Sigmoid colon (tissue), 4 donors: Measurements from ENCODE around the gene PCDH15.

Experiments
- CTCF ChIP-seq, 4 experiments: fragments of 450-650 bp in 3 of 4; fragments of 200-600 bp in 1 of 4; IDR thresholded peaks; one replicate each; pipeline ENCODE4 v1.5.1; 2016 to 2019; ENCODE audit warnings: antibody characterized with exemption in 4 of 4, mild to moderate bottlenecking in 3 of 4, moderate library complexity in 2 of 4
- POLR2A ChIP-seq, 2 donors: fragments of 450-650 bp; IDR thresholded peaks; one replicate each; pipeline ENCODE4 v1.6.1; 2016; ENCODE audit warnings: antibody characterized with exemption in 2 of 2, mild to moderate bottlenecking in 2 of 2, moderate library complexity in 2 of 2
- POLR2AphosphoS5 ChIP-seq, 4 donors: sonication (generic); formaldehyde crosslinking; IDR thresholded peaks; one replicate each; pipeline ENCODE4 v1.6.1; 2017; ENCODE audit warnings: antibody characterized with exemption in 4 of 4

GRCh38 chr10:54843932-54844331, 42.9 kb upstream of the PCDH15 start:
- TF ChIP-seq CTCF (IDR thresholded peaks at IDR 0.05) (no peak), POLR2A (IDR thresholded peaks at IDR 0.05) (no peak), POLR2AphosphoS5 (IDR thresholded peaks at IDR 0.05) (no peak)
